Duodenal mucosa (tissue), 2 donors: ENCODE results near the gene LRIG1.

ENCODE experiments used
- H3K27ac ChIP-seq: one replicate; pipeline ENCODE4 v1.7.0; 2013; ENCODE audit warnings: low read depth, low read length
- H3K27me3 ChIP-seq, 2 donors: one replicate each; pipeline ENCODE4 v1.7.0; 2013; ENCODE audit warnings: low read length in 2 of 2, control low read depth in 1 of 2; ENCODE audit not compliant: insufficient read depth in 2 of 2, control insufficient read depth in 1 of 2
- H3K36me3 ChIP-seq, 2 donors: one replicate each; pipeline ENCODE4 v1.7.0; 2013; ENCODE audit warnings: low read length in 2 of 2, control low read depth in 1 of 2; ENCODE audit not compliant: insufficient read depth in 2 of 2, control insufficient read depth in 1 of 2
- H3K4me1 ChIP-seq, 2 donors: one replicate each; pipeline ENCODE4 v1.7.0; 2013; ENCODE audit warnings: low read length in 2 of 2, control low read depth in 1 of 2; ENCODE audit not compliant: insufficient read depth in 2 of 2, control insufficient read depth in 1 of 2
- H3K4me3 ChIP-seq, 2 donors: one replicate each; pipeline ENCODE4 v1.7.0; 2013; ENCODE audit warnings: low read length in 2 of 2, low read depth in 1 of 2
- H3K9ac ChIP-seq, 2 donors: one replicate each; pipeline ENCODE4 v1.7.0; 2013; ENCODE audit warnings: low read length in 2 of 2, low read depth in 1 of 2
- H3K9me3 ChIP-seq, 2 donors: one replicate each; pipeline ENCODE4 v1.7.0; 2013; ENCODE audit warnings: low read length in 2 of 2, control low read depth in 1 of 2; ENCODE audit not compliant: control insufficient read depth in 1 of 2

Gene LRIG1

GRCh38 chr3:66350601-66351000, 150.2 kb downstream of the LRIG1 start:
- H3K9me3 ChIP-seq = no peaks in the 10 kb centered on the region
- H3K4me1 ChIP-seq = no peaks in the 10 kb centered on the region
- peaks cover 0 to 4% of the 10 kb centered on the region in 2 donors for H3K36me3 ChIP-seq
- no peak overlapping the region for H3K9ac ChIP-seq
- no peak overlapping the region for H3K27ac ChIP-seq
- no peaks in the 10 kb centered on the region for H3K27me3 ChIP-seq
- H3K4me3 ChIP-seq = no peak overlapping the region

DNA sequence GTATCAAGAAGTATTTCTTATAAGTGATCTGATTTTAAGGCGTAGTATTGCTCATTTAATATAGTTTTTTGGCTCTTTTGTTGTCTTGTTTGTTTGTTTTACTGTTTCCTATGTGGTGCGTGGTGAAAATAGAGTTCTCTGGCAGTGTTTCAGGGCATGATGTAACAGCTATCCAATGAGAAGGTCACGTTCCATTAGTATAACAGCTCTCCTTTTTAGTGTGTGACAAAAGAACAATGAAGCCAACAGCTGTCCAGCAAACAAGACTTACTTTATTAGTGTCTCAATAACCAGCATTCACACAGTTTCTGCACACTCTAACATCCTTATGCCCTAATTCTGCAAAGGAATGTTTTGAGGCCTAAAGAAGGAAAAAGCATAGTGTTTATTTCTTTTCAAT, 152.1 kb downstream of the LRIG1 start:
- Histone ChIP-seq H3K9me3 (no peaks in the 10 kb centered on the region), H3K27ac (no peak overlapping the region), H3K9ac (no peak overlapping the region), H3K27me3 (no peaks in the 10 kb centered on the region), H3K4me1 (peaks cover 8 to 11% of the 10 kb centered on the region in 2 donors), H3K4me3 (no peak overlapping the region), H3K36me3 (peaks cover 0 to 4% of the 10 kb centered on the region in 2 donors)

DNA sequence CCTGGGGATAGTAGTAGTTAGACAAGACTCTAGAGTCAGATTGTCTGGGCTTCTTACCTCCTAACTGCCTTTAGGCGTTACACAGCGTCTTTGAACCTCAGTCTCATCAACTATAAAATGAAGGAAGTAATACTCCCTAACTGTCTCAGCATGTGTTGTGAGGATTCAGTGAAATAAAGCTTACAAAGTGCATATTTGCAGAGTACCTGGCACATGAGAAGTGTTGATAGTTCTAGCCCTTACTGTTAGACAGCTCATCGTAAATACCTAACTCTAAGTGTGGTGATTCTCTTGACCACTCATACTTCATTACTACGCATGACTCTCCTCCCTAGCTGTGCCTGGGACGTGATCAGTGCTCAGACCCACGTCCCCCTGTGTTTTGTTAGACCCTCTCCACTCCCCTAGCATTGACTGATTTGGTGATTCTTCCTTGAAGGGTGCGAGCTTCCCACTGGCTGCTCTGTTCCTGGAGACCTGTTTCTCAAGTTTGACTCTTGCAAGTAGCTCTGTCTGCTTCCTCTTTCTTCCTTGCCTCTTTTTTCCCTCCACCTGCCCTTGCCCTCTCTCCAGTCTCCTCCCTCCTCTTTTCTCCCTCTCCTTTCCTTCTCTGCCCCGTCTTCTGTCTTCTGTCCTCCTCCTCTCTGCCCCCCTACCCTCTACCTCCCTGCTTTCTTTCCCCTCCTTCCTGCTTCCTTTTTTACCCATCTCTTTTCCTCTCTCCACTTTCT, 155.8 kb downstream of the LRIG1 start:
- H3K27me3 ChIP-seq = no peaks in the 10 kb centered on the region
- no peak overlapping the region for H3K9ac ChIP-seq
- no peak overlapping the region for H3K27ac ChIP-seq
- H3K9me3 ChIP-seq = no peaks in the 10 kb centered on the region
- no peak overlapping the region for H3K4me3 ChIP-seq
- H3K4me1 ChIP-seq = peaks cover 8 to 11% of the 10 kb centered on the region in 2 donors
- peaks cover 0 to 4% of the 10 kb centered on the region in 2 donors for H3K36me3 ChIP-seq

DNA sequence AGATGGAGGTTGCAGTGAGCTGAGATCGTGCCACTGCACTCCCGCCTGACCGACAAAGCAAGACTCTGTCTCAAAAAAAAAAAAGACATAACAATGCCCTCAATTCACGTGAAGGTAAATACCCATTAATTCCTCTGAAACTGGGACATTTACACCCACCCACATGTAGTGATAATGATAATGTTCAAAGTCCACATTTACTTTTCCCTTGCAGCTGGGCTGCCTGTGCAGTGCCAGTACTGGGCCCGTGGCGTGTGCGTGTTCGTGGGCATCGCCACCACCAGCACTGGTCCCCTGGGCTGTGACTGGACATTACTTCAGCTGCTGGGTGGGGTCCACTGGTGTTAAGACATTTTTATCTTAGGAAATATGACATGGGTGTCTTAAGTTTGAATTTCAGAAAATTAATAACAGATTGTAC, 156.4 kb downstream of the LRIG1 start:
- Histone ChIP-seq H3K9me3 (no peaks in the 10 kb centered on the region), H3K4me3 (no peak overlapping the region), H3K27ac (no peak overlapping the region), H3K9ac (no peak overlapping the region), H3K27me3 (no peaks in the 10 kb centered on the region), H3K36me3 (peaks cover 0 to 4% of the 10 kb centered on the region in 2 donors), H3K4me1 (peaks cover 8 to 11% of the 10 kb centered on the region in 2 donors)

DNA sequence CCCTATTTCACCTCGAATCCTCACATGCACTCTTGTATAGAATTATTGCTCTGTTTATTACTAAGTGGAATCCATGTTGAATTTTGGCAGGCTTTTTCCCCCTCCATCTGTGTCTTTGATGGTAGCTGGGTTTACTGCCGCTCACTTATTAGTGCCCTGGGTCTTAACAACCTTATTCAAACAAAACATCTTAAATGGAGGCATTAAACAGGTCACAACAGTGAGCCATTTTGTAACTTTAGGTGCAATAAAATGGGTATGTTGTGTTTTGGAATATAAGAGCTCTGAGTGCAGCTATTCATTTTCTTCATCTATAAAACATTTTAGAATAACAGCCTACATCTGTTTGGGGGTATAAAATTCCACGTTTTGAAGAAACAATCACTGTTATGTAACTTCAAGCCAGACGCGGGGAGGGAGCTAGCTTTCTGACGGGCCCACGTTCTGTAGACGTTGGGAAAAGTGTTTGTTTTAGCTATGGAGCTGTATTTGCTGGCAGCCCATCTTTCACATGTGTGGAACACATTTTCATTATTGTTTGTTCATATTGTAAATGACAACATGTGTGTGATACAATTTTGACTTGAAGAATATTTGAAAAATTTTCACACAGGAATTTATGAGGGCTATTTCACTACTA, 158.0 kb downstream of the LRIG1 start:
- Histone ChIP-seq H3K9ac (no peak overlapping the region), H3K27ac (no peak overlapping the region), H3K27me3 (no peaks in the 10 kb centered on the region)

DNA sequence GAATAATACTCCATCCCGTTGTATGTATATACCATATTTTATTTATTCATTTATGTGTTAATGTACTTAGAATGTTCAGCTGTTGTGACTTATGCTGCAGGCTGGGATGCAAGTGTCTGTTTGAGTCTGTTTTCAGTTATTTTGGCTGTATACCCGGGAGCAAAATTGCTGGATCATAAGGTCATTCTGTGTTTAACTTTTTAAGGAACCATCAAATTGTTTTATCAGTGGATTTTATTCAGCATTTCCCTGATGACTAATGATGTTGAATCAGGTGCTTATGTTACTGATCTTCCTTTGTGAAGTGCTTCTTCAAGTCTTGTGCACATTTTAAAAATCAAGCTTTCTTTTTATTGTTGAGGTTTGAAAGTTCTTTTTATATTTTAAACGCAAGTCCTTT, 161.9 kb downstream of the LRIG1 start:
- Histone ChIP-seq H3K27me3 (no peaks in the 10 kb centered on the region), H3K4me3 (no peak overlapping the region), H3K27ac (no peak overlapping the region), H3K4me1 (no peaks in the 10 kb centered on the region), H3K9me3 (no peaks in the 10 kb centered on the region), H3K9ac (no peak overlapping the region), H3K36me3 (no peaks in the 10 kb centered on the region)

More for the DNA sequence above, 158.0 kb downstream of the LRIG1 start:
- H3K4me1 ChIP-seq = peaks cover 8 to 11% of the 10 kb centered on the region in 2 donors
- no peak overlapping the region for H3K4me3 ChIP-seq
- H3K9me3 ChIP-seq = no peaks in the 10 kb centered on the region
- peaks cover 0 to 1% of the 10 kb centered on the region in 2 donors for H3K36me3 ChIP-seq

DNA sequence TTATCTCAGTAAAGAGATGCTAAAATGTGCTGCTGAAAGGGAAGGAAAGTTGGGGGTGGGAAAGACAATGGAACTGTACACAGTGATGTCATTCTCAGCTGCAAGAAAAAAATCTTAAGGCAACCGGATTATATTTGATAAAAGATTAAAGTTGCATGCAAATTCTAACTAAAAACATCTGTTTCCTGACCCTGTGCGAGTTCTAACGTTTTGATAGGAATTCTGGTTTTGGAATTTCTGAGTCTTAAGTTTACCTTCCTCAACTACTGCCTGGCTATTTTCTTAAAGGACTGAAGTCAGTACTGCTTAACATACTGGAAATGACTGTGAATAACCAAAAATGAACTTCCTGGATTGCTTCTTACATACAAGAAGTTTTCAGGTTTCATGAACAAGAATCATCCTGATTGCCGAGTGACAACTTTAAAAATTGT, 164.5 kb downstream of the LRIG1 start:
- H3K36me3 ChIP-seq = no peaks in the 10 kb centered on the region
- H3K4me1 ChIP-seq = no peaks in the 10 kb centered on the region
- no peaks in the 10 kb centered on the region for H3K9me3 ChIP-seq
- H3K27ac ChIP-seq = no peak overlapping the region
- H3K27me3 ChIP-seq = no peaks in the 10 kb centered on the region
- no peak overlapping the region for H3K9ac ChIP-seq
- H3K4me3 ChIP-seq = no peak overlapping the region

DNA sequence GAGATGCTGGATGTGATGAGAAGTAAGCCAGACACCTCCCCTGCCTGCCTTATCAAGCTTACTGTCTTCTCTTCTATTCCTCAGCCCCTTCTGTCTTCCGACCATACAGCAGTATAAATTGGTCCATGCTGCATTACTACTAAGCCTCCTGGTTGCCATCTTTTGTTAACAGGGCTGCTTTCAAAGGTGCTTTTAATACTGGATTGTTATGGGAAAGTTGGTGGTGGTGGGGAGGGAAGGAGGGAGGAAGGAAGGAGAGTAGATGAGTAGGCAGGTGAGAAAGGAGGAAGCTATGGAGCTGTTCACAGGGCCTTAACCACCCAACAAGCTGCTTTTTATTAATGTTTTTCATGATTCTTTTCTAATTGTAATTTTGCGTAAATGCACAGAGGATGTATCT, 165.2 kb downstream of the LRIG1 start:
- Histone ChIP-seq H3K27ac (no peak overlapping the region), H3K36me3 (no peaks in the 10 kb centered on the region), H3K4me3 (no peak overlapping the region), H3K4me1 (no peaks in the 10 kb centered on the region), H3K9ac (no peak overlapping the region), H3K9me3 (no peaks in the 10 kb centered on the region), H3K27me3 (no peaks in the 10 kb centered on the region)
